Left renal cortex interstitium (tissue), 4 donors: ENCODE measurements around the gene TCERG1L. TPM values are rescaled to one million over a fixed set of nuclear protein-coding genes. Genes with fewer than 3 reads are reported as not detected.
"Not testable (repeated sequence)": the region's sequence is repeated elsewhere in the genome, so short reads cannot be mapped to it uniquely, and the experiment has no call there.

Source experiments
- DNase-seq, 4 donors: peaks; one replicate each; pipeline ENCODE4 v3.0.0-alpha.2; 2013; ENCODE audit warnings: low read depth in 4 of 4, low spot score in 2 of 4, missing footprints in 1 of 4
- polyA plus RNA-seq, 4 donors: library from polyadenylated mRNA; unstranded; fragments of 120-200 nt; gene quantifications; one replicate each; pipeline ENCODE4 v1.2.1, GENCODE V29; 2013; ENCODE audit not compliant: insufficient read length in 4 of 4

The TCERG1L gene
- polyA plus RNA-seq, 4 donors, result 1.3 to 2.4 (median 1.9) TPM

DNA sequence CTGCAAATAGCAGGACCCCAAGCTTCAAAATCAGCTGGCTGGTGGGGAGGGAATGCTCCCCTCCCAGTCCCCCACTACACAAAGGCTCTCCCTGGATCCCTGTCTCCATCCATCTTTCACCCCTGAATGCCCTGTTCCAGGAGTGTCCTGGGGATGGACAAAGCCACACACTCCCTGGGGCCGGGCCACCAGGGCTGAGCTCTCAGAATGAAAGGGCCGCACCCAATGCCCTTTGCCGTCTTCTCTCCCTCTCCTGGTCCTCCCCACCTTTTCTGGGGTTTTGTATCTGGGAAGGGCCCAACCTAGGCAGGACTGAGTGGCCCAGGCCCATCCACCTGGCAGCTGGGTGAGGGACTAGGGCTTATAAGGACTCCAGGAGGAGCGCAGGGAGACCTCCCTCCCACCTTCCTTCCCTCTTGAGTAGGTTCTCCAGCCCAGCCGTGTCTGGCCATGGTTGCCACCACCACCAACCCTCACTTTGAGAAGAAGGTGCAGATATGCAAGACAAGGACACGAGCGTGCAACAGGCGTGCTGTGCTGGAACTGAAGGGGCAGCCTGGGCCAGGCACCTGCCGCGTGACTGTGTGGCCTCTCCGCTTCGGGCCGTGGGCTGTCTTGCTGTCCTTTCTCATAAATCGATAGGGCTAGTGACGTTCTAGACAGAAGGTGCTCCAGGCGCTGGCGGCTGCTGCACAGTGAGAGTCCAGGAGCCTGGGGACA is 157.1 kb downstream of the TCERG1L start:
- no peak for DNase-seq

DNA sequence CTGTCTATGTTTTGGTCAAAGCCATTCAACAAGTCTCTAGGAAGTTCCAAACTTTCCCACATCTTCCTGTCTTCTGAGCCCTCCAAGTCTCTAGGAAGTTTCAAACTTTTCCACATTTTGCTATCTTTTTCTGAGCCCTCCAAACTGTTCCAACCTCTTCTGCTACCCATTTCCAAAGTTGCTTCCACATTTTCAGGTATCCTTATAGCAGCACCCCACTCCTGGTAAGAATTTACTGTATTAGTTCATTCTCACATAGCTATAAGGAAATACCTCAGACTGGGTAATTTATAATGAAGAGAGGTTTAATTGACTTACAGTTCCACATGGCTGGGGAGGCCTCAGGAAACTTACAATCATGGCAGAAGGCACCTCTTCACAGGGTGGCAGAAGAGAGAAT is 159.1 kb downstream of the TCERG1L start:
- not testable (repeated sequence) for DNase-seq

DNA sequence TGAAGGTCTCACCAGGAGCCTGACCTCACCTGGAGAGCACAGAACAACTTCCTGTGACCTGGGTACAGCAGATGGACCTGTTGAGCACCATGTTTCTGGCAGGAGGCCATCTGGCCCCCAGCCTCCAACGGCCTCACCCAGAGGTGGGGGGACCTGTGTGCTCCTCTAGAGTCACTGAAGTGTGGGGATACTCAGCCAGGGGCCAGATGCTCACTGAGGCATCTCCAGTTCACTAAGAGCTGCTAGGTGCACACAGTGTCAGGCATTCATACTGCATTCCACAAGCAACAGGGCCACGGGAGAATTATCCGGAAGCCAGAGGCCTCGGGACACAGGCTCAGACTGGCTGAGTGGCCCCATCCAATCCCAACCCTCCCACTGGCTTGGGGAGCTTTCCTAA is 161.4 kb downstream of the TCERG1L start:
- no peak for DNase-seq

DNA sequence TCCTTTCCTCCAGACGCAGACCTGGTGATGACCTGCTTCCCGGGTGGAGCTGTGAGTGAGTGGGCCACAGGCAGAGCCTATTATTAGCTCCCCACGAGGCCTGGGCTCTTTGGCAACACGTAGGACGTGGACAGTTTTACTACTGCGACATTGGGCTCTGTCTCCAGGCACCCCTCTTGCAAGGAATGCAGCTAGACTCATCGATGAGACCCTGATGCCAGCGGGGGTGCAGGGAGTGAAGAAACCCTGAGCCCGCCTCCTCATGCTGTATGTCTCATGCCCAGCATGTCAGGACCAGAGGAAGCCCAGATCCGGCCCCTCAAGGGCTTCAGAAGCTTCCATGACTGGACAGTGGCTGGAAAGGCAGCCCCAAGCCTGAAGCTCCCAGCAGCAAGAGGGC is 161.9 kb downstream of the TCERG1L start:
- no peak for DNase-seq

DNA sequence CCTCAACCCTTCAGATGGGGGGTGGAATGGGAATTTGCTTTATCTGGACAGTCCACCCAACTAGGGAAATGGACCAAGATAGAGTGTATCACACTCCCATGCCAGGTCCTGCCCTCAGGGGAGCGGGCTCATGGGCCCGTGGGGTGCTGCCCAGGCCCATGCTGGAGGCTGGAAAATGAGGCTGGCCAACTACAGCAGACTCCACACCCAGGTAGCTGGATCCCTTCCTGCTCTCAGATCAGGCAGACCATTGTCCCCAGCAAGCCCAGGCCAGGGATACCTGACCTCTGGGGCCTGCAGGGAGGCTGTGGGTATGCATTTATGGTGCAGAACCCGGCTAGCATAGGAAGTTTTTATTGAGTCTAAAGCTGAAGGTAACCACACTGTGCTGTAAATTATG is 162.4 kb downstream of the TCERG1L start:
- DNase-seq, result no peak

DNA sequence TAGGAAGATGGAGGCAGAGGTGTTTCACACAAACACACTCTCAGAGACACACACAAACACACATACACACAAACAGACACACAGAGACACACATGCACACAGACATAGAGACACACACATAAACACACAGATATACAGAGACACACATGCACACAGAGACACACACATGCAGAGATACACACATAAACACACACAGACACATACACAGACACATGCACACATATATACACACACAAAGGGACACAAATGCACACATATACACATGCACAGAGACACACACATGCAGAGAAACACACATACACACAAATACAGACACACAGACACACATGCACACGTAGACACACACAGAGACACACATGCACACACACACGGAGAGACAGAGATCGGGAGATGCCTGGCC is 163.3 kb downstream of the TCERG1L start:
- DNase-seq, result no peak

DNA sequence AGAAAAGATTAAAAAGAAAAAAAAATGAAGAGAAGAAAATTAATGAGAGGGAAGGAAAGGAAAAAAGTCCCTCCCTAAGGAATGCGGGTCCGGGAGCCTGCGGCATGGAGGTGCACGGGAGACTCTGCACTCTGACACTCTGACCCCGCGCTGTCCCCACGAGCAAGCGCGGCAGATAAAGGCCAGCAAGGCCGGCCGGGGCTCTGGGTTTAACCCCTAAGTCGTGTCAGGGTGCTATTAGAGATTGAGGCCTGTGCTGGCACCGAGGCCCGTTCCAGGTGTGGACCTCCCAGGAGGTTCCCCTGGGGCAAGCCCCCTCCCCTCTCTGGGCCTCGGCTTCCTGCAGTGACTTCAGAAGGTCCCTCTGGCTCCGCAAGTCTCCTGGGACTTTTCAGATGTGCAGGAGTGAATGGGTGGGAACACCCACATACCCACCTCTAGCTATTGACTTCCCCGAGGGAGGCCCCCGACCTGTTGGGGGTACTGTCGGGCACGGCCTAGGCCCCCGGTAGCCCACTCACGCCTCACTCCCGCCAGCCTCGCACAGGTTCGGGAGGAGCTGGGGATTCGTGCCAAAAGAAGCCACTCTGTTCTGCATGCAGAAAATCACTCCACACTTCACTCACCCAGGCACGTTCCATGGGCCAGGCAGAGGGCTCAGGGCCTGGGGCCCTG is 164.1 kb downstream of the TCERG1L start:
- no peak for DNase-seq

DNA sequence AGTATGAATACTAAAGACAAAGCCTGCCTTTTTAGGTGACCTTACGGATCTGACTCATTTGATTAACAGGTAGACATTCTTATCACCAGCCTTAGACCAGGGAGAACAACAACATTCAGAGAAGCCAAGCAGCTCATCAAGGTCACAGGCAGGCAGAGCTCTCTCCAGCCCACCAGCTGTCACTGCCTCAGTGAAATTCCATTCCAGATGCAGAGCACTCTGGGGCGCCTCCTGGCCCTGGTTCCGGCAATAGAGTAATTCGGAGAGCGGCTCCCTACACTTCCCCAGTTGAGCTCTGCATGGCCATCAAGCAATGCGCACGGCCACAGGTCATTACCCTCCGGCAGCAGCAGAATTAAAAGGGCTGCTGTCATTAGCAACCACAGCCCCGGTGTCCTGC is 164.7 kb downstream of the TCERG1L start:
- no peak for DNase-seq

DNA sequence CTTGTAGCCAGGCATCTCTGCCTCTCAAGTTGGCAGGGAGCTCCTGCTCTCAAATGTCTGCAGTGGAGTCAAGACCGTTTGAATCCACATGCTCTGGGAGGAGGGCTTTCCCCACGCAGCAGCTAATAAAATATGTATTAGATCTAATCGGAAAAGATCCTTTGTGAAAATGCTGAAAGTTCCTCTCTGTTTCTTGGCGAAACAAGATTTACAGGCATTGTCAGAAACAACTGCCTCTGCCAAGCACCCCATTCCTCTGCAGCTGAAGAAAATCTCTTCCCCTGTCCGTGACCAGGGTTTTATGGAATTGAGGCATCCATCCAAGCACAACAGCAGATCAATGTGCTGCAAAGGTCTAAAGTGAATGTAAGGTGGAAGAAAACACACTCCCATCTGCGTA is 165.8 kb downstream of the TCERG1L start:
- DNase-seq, result no peak

DNA sequence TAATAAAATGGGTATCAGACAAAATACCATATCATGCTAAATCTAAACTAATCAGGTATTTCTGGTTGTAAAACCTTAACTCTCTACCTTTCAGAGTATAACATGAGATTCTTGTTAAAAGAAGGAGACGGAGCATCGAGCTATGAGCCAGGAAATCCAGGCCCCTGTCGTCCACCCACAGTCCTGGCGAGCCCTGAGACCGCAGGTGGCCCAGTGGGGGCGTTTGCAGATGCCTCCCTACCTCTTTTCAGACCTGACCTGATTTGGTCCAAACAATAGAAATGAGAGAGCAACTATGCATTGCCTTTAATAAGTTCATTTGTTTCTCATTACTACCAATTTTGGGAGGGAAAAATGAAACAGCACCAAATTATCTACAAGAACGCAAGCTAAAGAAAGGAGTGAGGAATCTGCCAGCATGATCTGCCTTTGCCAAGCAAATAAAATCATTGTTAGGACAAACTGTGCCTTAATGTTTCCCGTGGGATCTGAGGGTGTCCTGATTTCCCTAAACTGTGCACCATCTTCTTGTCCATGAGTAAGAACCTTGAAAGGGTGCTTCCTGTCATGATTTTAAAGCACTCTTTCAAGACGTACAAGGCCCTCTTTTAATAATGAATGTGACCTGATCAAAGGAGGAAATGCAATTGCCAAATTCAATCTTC is 166.7 kb downstream of the TCERG1L start:
- DNase-seq, result no peak

DNA sequence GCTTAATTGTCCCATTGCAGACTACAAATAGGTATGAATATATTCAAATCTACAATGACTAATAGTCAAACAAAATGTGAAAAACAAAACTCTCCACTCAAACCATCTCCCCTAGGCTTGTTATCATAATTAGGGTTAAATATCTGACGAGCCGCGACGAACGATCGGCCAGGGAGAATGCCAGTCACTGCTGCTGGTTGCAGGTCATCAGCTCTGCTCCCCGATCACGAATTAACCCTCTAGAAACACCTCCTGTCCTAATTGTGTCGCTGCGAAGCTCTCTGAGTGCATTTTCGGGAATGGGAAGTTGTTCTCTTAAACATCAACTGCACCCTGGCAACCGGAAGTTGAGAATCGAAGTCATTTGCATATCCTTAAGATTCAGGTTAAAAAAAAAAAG is 167.3 kb downstream of the TCERG1L start:
- DNase-seq, result no peak

DNA sequence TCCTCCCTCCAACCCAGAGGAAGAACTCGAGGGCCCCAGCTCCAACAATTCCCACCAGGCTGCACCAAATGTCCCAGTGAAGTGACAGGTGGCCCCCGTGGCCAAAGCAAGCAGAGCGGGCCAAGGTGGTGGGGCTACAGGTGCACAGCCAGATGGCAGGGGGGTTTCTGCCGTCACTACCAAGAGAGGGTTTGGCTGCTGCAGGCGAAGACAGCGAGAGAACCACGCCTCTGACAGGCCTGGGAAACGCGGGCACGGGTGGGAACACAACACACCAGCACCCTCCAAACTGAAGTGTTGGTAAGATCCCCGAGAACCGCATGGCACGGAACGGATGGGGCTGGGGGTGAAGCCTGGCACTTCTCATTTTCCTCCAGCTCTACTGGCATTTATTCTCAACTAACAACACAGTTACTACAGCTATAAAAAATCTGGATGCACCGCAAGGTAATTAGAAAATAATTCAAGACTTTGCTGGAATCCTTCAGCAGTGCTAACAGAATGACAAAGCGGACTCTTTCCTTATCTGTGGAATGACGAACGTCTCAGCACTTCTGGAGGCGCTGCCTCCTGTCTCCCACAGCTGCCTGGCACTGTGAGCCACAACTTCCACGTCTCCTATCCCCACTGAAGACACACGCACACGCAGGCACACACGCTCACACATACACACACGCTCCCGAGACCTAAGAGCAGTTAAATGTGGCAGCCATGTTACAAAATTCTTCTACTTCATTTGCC is 167.9 kb downstream of the TCERG1L start:
- DNase-seq, result no peak

DNA sequence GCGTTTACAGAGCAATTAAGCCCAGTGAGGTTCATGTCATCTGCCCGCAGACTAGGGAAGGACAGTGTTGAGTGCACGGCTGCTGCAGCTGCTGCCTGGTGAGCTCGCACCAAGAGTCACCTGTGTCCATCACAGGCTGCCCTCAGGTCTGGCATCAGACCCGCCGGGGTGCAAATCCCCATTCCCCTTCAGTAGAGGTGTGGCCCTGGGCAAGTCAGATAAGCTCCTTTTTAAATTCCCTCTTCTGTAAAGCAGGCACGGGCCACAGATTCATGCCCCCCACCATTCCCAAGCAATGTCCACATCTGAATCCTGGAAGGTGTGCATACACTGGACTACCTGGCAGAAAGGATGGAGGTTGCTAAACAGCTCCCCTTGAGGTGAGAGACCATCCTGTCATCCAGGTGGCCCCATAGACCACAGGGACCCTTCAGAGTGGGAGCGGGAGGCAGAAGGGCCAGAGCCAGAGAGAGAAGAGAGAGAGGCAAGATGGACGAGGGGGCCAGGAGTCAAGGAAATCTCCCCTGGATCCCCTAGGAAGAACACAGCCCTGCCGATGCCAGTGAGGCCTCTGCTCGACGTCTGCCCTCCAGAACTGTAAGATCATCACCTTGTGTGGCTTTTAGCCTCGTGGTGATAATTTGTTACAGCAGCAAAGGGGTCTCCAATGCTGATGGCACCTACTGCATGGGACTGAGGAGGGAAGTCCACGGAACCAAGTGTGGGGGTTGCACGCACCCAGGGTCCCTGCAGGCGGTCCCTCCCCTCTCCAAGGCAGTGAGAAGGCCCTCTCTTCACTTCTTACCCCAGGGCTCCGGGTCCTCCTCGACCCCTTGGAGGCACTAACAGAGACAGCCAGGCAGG is 168.8 kb downstream of the TCERG1L start:
- no peak for DNase-seq

DNA sequence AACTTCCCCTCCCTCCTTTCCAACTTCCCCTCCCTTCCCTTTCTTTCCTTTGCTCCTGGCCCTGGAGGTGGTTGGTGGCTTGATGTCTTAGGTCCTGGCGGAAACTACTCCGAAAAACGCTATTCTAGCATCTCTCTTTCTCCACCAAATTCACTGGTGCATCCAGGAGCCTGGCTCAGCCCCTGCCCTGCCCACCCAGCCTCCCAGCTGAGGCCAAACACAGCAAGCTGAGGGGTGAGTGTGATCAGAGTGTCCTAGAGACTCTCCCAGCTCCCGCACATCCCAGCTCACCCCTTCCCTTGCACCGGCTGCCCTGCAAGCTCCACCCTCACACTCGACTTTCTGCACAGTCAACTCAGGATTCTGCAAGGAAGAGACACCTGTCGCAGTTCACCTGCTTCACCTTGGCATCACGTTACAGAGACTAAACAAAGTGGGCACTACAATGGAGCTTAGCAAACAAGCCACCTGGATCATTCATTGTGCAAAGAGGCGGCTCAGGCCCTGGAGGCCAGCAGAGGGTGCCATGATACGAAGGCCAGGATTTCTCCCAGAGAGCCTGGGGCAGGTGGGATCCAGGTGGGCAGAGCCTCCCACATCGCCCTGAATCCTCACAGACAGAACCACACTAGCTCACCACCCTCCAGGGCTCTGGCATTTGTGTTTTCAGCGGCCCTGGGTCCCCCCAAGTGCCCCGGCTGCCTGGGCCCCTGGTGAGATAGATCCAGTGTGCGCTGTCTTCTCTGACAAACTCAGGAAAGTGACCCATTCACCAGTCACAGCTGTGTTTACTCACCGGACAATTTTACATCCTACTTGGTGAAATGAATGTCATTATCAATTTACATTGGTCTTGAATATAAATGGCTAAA is 169.6 kb downstream of the TCERG1L start:
- no peak for DNase-seq

DNA sequence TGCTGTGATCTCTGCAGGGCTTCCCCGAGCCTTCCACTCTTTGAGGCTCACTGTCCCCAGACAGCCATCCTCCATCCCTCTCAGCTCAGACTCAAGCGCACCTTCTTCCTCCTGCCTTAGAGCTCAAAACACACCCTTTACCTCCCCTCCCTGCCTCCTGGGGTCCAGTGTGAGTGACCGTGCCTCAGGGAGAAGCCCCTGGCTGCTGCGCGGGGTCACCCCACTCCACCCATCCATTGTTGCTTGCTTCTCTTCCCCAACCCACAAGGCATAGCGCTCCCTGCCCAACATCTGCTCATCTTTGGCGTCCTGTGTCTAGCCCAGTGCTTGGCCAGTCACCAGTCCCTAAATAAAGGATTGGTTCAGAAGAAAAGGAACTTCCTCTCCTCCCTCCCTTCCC is 170.3 kb downstream of the TCERG1L start:
- no peak for DNase-seq

DNA sequence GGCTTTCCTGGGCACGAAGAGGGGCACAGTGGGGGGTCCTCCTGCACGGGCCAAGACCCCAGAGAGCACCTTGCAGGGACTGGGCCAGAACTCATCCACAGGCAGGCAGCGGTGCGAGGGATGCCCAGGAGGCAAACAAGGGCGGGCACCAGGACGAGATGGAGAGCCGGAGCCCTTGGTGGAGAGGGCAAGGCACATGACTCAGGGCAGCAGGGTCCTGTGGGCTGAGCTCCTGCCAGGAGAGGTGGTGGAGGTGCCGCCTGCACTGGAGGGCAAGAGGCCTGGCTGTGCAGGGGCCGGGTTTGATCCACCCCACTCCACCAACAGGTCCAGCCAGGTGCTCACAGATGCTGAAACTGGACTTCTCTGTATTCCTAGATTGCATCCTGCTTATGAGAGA is 170.9 kb downstream of the TCERG1L start:
- no peak for DNase-seq

DNA sequence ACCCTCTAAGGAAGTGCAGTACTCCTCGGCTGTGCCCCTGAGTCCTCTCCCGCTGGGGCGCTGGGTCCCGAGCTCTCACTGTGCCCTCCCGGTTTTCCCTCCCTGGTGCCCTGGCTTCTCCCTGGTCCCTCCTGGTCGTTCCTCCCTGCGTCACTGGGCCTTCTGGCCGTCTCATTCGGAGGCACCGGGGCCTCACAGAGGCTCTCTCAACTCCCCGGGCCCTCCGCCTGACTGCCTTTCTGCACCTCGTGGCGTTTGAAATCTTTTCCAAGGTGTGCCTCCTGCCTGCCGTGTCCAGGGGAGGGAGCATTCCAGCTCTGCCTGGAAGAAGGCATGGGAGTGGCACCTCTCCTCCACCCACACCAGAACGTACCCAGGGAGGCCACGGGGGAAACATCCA is 174.3 kb downstream of the TCERG1L start:
- no peak for DNase-seq

DNA sequence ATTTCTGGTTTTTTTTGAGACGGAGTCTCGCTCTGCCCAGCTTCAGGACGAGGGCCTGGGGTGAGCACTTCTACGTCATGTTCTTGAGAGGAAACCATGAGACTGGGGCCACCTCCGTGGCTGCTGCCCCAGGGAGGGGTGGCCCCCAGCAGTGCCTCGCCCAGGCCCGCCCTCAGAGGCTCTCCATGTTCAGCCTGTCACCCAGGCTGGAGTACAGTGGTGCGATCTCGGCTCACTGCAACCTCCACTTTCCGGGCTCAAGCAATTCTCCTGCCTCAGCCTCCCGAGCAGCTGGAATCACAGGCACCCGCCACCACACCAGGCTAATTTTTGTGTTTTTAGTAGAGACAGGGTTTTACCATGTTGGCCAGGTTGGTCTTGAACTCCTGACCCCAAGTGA is 175.2 kb downstream of the TCERG1L start:
- DNase-seq, result not testable (repeated sequence)

DNA sequence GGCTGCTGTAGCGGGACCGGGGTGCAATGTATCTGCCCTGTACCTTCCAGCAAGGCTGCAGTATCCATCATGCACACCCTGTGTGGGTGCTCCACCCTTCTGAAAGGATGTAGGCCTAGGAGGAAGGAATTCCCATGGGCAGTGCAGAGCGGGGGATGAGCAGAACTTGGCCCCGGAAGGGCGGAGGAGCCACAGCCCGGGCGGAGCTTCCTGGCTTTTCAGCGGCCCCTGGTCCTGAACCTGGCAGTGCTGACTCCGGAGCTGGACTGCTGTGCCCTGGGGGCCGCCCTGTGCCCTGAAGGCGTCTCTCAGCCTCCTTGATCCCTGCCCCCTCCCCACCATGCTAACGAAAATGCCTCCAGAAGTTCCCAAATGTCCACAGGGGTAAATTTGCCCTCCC is 175.8 kb downstream of the TCERG1L start:
- no peak for DNase-seq
